ENCODE results near the gene CDKN1C.

DNA sequence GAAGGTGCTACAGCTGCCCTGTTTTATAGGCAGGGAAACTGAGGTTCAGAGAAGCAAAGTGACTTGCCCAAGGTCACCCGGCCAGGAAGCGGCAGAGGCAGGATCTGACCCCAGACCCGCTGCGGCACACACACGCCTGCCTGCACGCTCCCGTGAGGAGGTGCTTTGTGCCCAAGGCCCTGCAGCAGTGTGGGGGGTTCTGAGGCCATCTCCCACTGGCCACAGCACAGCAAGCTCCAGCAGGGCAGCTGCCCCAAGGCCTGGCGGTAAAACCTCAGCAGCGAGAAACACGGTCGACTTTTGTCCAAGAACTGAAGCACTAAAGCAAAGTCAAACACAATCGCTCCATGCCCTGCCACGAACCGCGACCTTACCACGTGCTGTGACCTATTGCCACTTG, 42.7 kb downstream of the CDKN1C start:
- TF ChIP-seq, protein P1, sequence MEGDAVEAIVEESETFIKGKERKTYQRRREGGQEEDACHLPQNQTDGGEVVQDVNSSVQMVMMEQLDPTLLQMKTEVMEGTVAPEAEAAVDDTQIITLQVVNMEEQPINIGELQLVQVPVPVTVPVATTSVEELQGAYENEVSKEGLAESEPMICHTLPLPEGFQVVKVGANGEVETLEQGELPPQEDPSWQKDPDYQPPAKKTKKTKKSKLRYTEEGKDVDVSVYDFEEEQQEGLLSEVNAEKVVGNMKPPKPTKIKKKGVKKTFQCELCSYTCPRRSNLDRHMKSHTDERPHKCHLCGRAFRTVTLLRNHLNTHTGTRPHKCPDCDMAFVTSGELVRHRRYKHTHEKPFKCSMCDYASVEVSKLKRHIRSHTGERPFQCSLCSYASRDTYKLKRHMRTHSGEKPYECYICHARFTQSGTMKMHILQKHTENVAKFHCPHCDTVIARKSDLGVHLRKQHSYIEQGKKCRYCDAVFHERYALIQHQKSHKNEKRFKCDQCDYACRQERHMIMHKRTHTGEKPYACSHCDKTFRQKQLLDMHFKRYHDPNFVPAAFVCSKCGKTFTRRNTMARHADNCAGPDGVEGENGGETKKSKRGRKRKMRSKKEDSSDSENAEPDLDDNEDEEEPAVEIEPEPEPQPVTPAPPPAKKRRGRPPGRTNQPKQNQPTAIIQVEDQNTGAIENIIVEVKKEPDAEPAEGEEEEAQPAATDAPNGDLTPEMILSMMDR (IDR thresholded peaks at IDR 0.05), result no peak
- TF ChIP-seq EZH2phosphoT487 (IDR thresholded peaks at IDR 0.05), result no peak

Data from neural progenitor cell (in vitro differentiated cells).